PC-3 (cell line): ENCODE data around the gene KIF17.

Experiments used
- EZH2 ChIP-seq: fragments of 300-600 bp; sonication (generic); IDR thresholded peaks from one replicate; pipeline ENCODE4 v1.6.1; 2017; ENCODE audit warnings: antibody characterized with exemption, mild to moderate bottlenecking, low read length; ENCODE audit not compliant: unreplicated experiment
- TF ChIP-seq, protein P1 (sequence below): fragments of 300-600 bp; sonication (generic); conservative IDR thresholded peaks from 2 replicates; pipeline ENCODE4 v1.5.1; 2017; ENCODE audit warnings: antibody characterized with exemption, low read depth, mild to moderate bottlenecking, low read length

GRCh38 chr1:20725189-20726117, 7.6 kb upstream of the KIF17 start:
- TF ChIP-seq, protein P1, sequence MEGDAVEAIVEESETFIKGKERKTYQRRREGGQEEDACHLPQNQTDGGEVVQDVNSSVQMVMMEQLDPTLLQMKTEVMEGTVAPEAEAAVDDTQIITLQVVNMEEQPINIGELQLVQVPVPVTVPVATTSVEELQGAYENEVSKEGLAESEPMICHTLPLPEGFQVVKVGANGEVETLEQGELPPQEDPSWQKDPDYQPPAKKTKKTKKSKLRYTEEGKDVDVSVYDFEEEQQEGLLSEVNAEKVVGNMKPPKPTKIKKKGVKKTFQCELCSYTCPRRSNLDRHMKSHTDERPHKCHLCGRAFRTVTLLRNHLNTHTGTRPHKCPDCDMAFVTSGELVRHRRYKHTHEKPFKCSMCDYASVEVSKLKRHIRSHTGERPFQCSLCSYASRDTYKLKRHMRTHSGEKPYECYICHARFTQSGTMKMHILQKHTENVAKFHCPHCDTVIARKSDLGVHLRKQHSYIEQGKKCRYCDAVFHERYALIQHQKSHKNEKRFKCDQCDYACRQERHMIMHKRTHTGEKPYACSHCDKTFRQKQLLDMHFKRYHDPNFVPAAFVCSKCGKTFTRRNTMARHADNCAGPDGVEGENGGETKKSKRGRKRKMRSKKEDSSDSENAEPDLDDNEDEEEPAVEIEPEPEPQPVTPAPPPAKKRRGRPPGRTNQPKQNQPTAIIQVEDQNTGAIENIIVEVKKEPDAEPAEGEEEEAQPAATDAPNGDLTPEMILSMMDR = no peak
- TF ChIP-seq EZH2 = no peak
